KMS-11 (cell line): ENCODE results near the gene AASS.

ENCODE experiments used
- H2AFZ ChIP-seq: fragments of 200-600 bp; sonication (generic); 2 replicates; pipeline ENCODE4 v1.6.1; 2016; ENCODE audit warnings: antibody characterized with exemption, mixed run types, low read depth
- H3K27ac ChIP-seq: fragments of 200-600 bp; sonication (generic); 2 replicates; pipeline ENCODE4 v1.6.1; 2016; ENCODE audit warnings: mild to moderate bottlenecking, mixed run types
- H3K27me3 ChIP-seq: fragments of 200-600 bp; sonication (generic); 2 replicates; pipeline ENCODE4 v1.6.1; 2017; ENCODE audit warnings: mild to moderate bottlenecking, low read depth, mixed run types, moderate library complexity; ENCODE audit not compliant: insufficient read depth
- H3K36me3 ChIP-seq: fragments of 200-600 bp; sonication (generic); 2 replicates; pipeline ENCODE4 v1.6.1; 2017; ENCODE audit warnings: mild to moderate bottlenecking, mixed run types; ENCODE audit not compliant: insufficient read depth
- H3K4me1 ChIP-seq: fragments of 200-600 bp; sonication (generic); 2 replicates; pipeline ENCODE4 v1.6.1; 2016; ENCODE audit warnings: mild to moderate bottlenecking, low read depth, mixed run types; ENCODE audit not compliant: poor library complexity, severe bottlenecking
- H3K4me2 ChIP-seq: fragments of 200-600 bp; sonication (generic); 2 replicates; pipeline ENCODE4 v1.7.0; 2016; ENCODE audit warnings: mild to moderate bottlenecking, mixed run types
- H3K4me3 ChIP-seq: fragments of 200-600 bp; sonication (generic); IDR thresholded peaks from 2 replicates; pipeline ENCODE4 v1.6.1; 2017; ENCODE audit warnings: low read depth, low read length, mixed read lengths; ENCODE audit not compliant: insufficient read depth
- H3K79me2 ChIP-seq: fragments of 200-600 bp; sonication (generic); 2 replicates; pipeline ENCODE4 v1.6.1; 2016; ENCODE audit warnings: low read depth, mixed run types; ENCODE audit not compliant: insufficient read depth
- H3K9ac ChIP-seq: fragments of 200-600 bp; sonication (generic); 2 replicates; pipeline ENCODE4 v1.6.1; 2016; ENCODE audit warnings: mild to moderate bottlenecking, mixed run types
- H4K20me1 ChIP-seq: fragments of 200-600 bp; sonication (generic); 2 replicates; pipeline ENCODE4 v1.6.1; 2016; ENCODE audit warnings: mild to moderate bottlenecking, mixed run types; ENCODE audit not compliant: insufficient read depth
- CTCF ChIP-seq: fragments of 200-600 bp; sonication (generic); conservative IDR thresholded peaks from 2 replicates; pipeline ENCODE4 v1.6.1; 2017; ENCODE audit warnings: low read depth, mild to moderate bottlenecking, antibody characterized with exemption, low read length, moderate library complexity, mixed read lengths

AASS gene

GRCh38 chr7:122166740-122167139 is 22.7 kb upstream of the AASS start:
- Histone ChIP-seq H3K79me2 (no peaks in the 10 kb centered on the region), H3K4me3 (no peak overlapping the region), H2AFZ (no peak overlapping the region), H3K36me3 (no peaks in the 10 kb centered on the region), H3K9ac (no peak overlapping the region), H3K27me3 (no peaks in the 10 kb centered on the region), H3K4me2 (no peak overlapping the region), H4K20me1 (no peaks in the 10 kb centered on the region), H3K27ac (no peak overlapping the region), H3K4me1 (no peaks in the 10 kb centered on the region)
- no peak for TF ChIP-seq CTCF

- Histone ChIP-seq H3K4me2 (no peak overlapping the region), H3K4me3 (no peak overlapping the region)
These were observed 22.2 kb upstream of the AASS start for GRCh38 chr7:122166275-122166674.

DNA sequence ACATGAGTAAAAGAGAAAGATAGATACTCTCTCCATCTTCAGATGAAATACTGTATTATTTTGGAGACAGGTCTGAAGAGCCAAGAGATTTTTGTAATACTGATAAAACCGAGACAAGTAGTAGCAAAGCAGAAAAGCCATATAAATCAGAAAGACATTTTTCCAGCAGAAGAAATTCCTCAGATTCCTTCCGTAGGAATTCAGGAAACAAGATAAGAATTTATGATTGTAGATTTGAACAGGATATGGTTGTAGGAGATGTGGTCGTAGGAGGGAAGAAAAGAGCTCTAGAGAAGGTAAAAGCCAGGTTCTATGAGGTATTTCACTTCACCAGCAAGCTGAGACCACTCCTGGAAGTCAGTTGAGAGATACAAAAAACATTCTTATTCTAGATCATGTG is 17.6 kb upstream of the AASS start:
- H4K20me1 ChIP-seq, result no peaks in the 10 kb centered on the region
- TF ChIP-seq CTCF, result no peak
- no peak overlapping the region for H2AFZ ChIP-seq
- H3K9ac ChIP-seq, result no peak overlapping the region
- no peaks in the 10 kb centered on the region for H3K36me3 ChIP-seq
- no peaks in the 10 kb centered on the region for H3K4me1 ChIP-seq
- no peaks in the 10 kb centered on the region for H3K27me3 ChIP-seq
- H3K79me2 ChIP-seq, result no peaks in the 10 kb centered on the region
- H3K4me2 ChIP-seq, result no peak overlapping the region
- H3K4me3 ChIP-seq, result no peak overlapping the region
- H3K27ac ChIP-seq, result no peak overlapping the region

More at GRCh38 chr7:122166275-122166674, 22.2 kb upstream of the AASS start:
- H4K20me1 ChIP-seq, result no peaks in the 10 kb centered on the region
- H3K9ac ChIP-seq, result no peak overlapping the region
- H3K4me1 ChIP-seq, result no peaks in the 10 kb centered on the region
- no peak overlapping the region for H2AFZ ChIP-seq
- no peaks in the 10 kb centered on the region for H3K27me3 ChIP-seq
- no peak overlapping the region for H3K27ac ChIP-seq
- H3K79me2 ChIP-seq, result no peaks in the 10 kb centered on the region
- TF ChIP-seq CTCF, result no peak
- no peaks in the 10 kb centered on the region for H3K36me3 ChIP-seq

- no peaks in the 10 kb centered on the region for H3K4me1 ChIP-seq
- no peaks in the 10 kb centered on the region for H3K36me3 ChIP-seq
- no peak overlapping the region for H3K9ac ChIP-seq
- H3K27ac ChIP-seq, result no peak overlapping the region
- H2AFZ ChIP-seq, result no peak overlapping the region
- H3K79me2 ChIP-seq, result no peaks in the 10 kb centered on the region
- no peak overlapping the region for H3K4me3 ChIP-seq
- no peak overlapping the region for H3K4me2 ChIP-seq
- no peaks in the 10 kb centered on the region for H4K20me1 ChIP-seq
- H3K27me3 ChIP-seq, result no peaks in the 10 kb centered on the region
- TF ChIP-seq CTCF, result no peak
These were observed 11.5 kb upstream of the AASS start for GRCh38 chr7:122155566-122155965.
